SK-N-SH (cell line): ENCODE results near the gene CDH4. TPM values are rescaled to one million over a fixed set of nuclear protein-coding genes. Genes with fewer than 3 reads are reported as not detected.

Experiments
- CTCF ChIA-PET: fragments of 300-600, 350-600 bp; formaldehyde crosslinking; extraction: SDS; loops from one replicate; lab custom pipeline; 2021; lab: Yijun Ruan, JAX
- POLR2A ChIA-PET: fragments of 350-600 bp; sonication (Branson Sonifier 250); formaldehyde crosslinking; extraction: SDS; loops from one replicate; lab custom pipeline; 2020; ENCODE audit warnings: antibody characterized with exemption, inconsistent platforms; lab: Yijun Ruan, JAX
- DNase-seq: peaks from one replicate; pipeline ENCODE4 v3.0.0; 2012
- H2AFZ ChIP-seq: fragments of 200-600 bp; sonication (generic); 2 replicates; pipeline ENCODE4 v1.8.1; 2016; ENCODE audit warnings: antibody characterized with exemption, mild to moderate bottlenecking, low read depth
- H3F3A ChIP-seq: fragments of 200-600 bp; sonication (generic); replicated peaks from 2 replicates; pipeline ENCODE3; 2016; ENCODE audit warnings: antibody characterized with exemption, mild to moderate bottlenecking; ENCODE audit not compliant: insufficient read depth
- H3K27ac ChIP-seq, 2 experiments: fragments of 200-500 bp in 1 of 2; fragments of 200-600 bp in 1 of 2; sonication (Bioruptor generic) in 1 of 2; sonication (generic), shearing (Covaris generic) in 1 of 2; 2 replicates each; pipeline versions ENCODE4 v1.5.1 to v1.6.1; 2014 to 2016; ENCODE audit warnings: low read depth in 2 of 2, inconsistent platforms in 1 of 2, low read length in 1 of 2, mild to moderate bottlenecking in 1 of 2, mixed read lengths in 1 of 2
- H3K27me3 ChIP-seq: fragments of 200-600 bp; sonication (generic), shearing (Covaris generic); 2 replicates; pipeline ENCODE4 v1.6.1; 2016; ENCODE audit warnings: mixed run types; ENCODE audit not compliant: insufficient read depth
- H3K36me3 ChIP-seq, 2 experiments: fragments of 200-500 bp in 1 of 2; fragments of 200-600 bp in 1 of 2; sonication (Bioruptor generic) in 1 of 2; sonication (generic) in 1 of 2; replicated peaks in 1 of 2; 2 replicates each; pipeline versions ENCODE3 to v1.5.1; 2014 to 2016; ENCODE audit warnings: low read length in 1 of 2, mild to moderate bottlenecking in 1 of 2; ENCODE audit not compliant: insufficient read depth in 2 of 2, control insufficient read depth in 1 of 2
- H3K4me1 ChIP-seq, 2 experiments: fragments of 200-500 bp in 1 of 2; fragments of 200-600 bp in 1 of 2; sonication (Bioruptor generic) in 1 of 2; sonication (generic), shearing (Covaris generic) in 1 of 2; 2 replicates each; pipeline versions ENCODE4 v1.5.1 to v1.6.1; 2014 to 2016; ENCODE audit warnings: low read depth in 1 of 2, low read length in 1 of 2, mixed run types in 1 of 2; ENCODE audit not compliant: insufficient read depth in 2 of 2, control insufficient read depth in 1 of 2
- H3K4me2 ChIP-seq: fragments of 200-600 bp; sonication (generic), shearing (Covaris generic); 2 replicates; pipeline ENCODE4 v1.6.1; 2017; ENCODE audit warnings: mixed run types
- H3K4me3 ChIP-seq, 2 experiments: fragments of 200-500 bp in 1 of 2; fragments of 200-600 bp in 1 of 2; sonication (Bioruptor generic) in 1 of 2; sonication (generic), shearing (Covaris generic) in 1 of 2; 2 replicates each; pipeline versions ENCODE4 v1.5.1 to v1.8.1; 2014 to 2016; ENCODE audit warnings: low read depth in 2 of 2, inconsistent platforms in 1 of 2, low read length in 1 of 2, mild to moderate bottlenecking in 1 of 2, mixed read lengths in 1 of 2, moderate library complexity in 1 of 2
- H3K79me2 ChIP-seq: fragments of 200-600 bp; sonication (generic); 2 replicates; pipeline ENCODE4 v1.8.1; 2017; ENCODE audit warnings: mild to moderate bottlenecking; ENCODE audit not compliant: insufficient read depth
- H3K9ac ChIP-seq: fragments of 200-600 bp; sonication (generic); 2 replicates; pipeline ENCODE4 v1.6.1; 2017; ENCODE audit warnings: mixed run types
- H3K9me2 ChIP-seq: fragments of 200-600 bp; sonication (generic); 2 replicates; pipeline ENCODE4 v1.6.1; 2017; ENCODE audit warnings: mixed run types
- H3K9me3 ChIP-seq: fragments of 200-600 bp; sonication (generic); 2 replicates; pipeline ENCODE4 v1.6.1; 2017; ENCODE audit warnings: mixed run types, mild to moderate bottlenecking, moderate library complexity
- H4K20me1 ChIP-seq: fragments of 200-600 bp; sonication (generic); 2 replicates; pipeline ENCODE4 v1.6.1; 2017; ENCODE audit warnings: mild to moderate bottlenecking, mixed run types; ENCODE audit not compliant: insufficient read depth
- CHD2 ChIP-seq: fragments of 150-350 bp; IDR thresholded peaks from 2 replicates; pipeline ENCODE4 v1.6.1; 2018; ENCODE audit warnings: low read length; ENCODE audit not compliant: partially characterized antibody
- CTCF ChIP-seq: fragments of 200-600 bp; sonication (generic); IDR thresholded peaks from 2 replicates; pipeline ENCODE4 v1.6.1; 2017; ENCODE audit warnings: antibody characterized with exemption, mild to moderate bottlenecking, moderate library complexity
- FOXM1 ChIP-seq: IDR thresholded peaks from 2 replicates; pipeline ENCODE4 v1.4.0; 2012; ENCODE audit warnings: low read depth, mild to moderate bottlenecking
- GATA2 ChIP-seq: sonication (generic); formaldehyde crosslinking; IDR thresholded peaks from 2 replicates; pipeline ENCODE4 v1.5.0; 2020; ENCODE audit warnings: mild to moderate bottlenecking, missing genetic modification reagents
- JUND ChIP-seq: IDR thresholded peaks from 2 replicates; pipeline ENCODE4 v1.4.0; 2012
- MAX ChIP-seq: IDR thresholded peaks from 2 replicates; pipeline ENCODE4 v1.4.0; 2012; ENCODE audit warnings: low read depth
- NRF1 ChIP-seq: IDR thresholded peaks from 2 replicates; pipeline ENCODE4 v1.6.1; 2012; ENCODE audit warnings: low read depth, mild to moderate bottlenecking, low read length
- RXRA ChIP-seq: IDR thresholded peaks from 2 replicates; pipeline ENCODE4 v1.4.0; 2012; ENCODE audit warnings: low read depth, mild to moderate bottlenecking, borderline replicate concordance
- TEAD4 ChIP-seq: IDR thresholded peaks from 2 replicates; pipeline ENCODE4 v1.4.0; 2012; ENCODE audit warnings: mild to moderate bottlenecking, borderline replicate concordance; ENCODE audit not compliant: insufficient read depth
- YY1 ChIP-seq: IDR thresholded peaks from 2 replicates; pipeline ENCODE4 v1.4.0; 2012; ENCODE audit warnings: low read depth, mild to moderate bottlenecking
- WGBS: methylation state at CpG from one replicate; pipeline ENCODE4 v1.1.6; 2017; ENCODE audit warnings: low lambda C conversion rate; 5-methylcytosine and 5-hydroxymethylcytosine counted together
- polyA plus RNA-seq, 3 experiments: library from polyadenylated mRNA; depleted of rRNA; stranded (reverse); fragments of >200 nt; gene quantifications; 2 replicates each; pipeline ENCODE4 v1.2.3, GENCODE V29; 2012
- TF ChIP-seq, protein P1 (sequence below): fragments of 150-350 bp; IDR thresholded peaks from 2 replicates; pipeline ENCODE4 v1.6.1; 2017; ENCODE audit warnings: antibody characterized with exemption, low read length, low read depth, borderline replicate concordance

CDH4 gene
- polyA plus RNA-seq, 1 of the 3 experiments (the other 2 are of a cell fraction) = not detected

GRCh38 chr20:61437280-61438206 lies 185.5 kb downstream of the CDH4 start (continued):
- no peak for TF ChIP-seq CHD2
- TF ChIP-seq RXRA = no peak
- no peak for TF ChIP-seq YY1
- TF ChIP-seq, protein P1, sequence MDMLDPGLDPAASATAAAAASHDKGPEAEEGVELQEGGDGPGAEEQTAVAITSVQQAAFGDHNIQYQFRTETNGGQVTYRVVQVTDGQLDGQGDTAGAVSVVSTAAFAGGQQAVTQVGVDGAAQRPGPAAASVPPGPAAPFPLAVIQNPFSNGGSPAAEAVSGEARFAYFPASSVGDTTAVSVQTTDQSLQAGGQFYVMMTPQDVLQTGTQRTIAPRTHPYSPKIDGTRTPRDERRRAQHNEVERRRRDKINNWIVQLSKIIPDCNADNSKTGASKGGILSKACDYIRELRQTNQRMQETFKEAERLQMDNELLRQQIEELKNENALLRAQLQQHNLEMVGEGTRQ = no peak
- TF ChIP-seq, all 33 proteins: peak for 0

- TF ChIP-seq MAX (no peak), CTCF (no peak), TEAD4 (no peak), GATA2 (CRISPR knock-in tag) (no peak), NRF1 (no peak), JUND (no peak), FOXM1 (no peak)
- TF ChIP-seq, protein P1 = no peak
- ChIA-PET CTCF (no interaction called here), POLR2A (no interaction called here)
- Histone ChIP-seq H4K20me1 (no peaks in the 10 kb centered on the region), H3K36me3 (no peaks in the 10 kb centered on the region), H3F3A (no peaks in the 10 kb centered on the region), H3K9me3 (no peaks in the 10 kb centered on the region), H3K4me1 (peaks cover 0 to 7% of the 10 kb centered on the region in 2 experiments; a peak in 1 of 4 replicates), H3K9ac (no peak overlapping the region), H3K79me2 (no peaks in the 10 kb centered on the region), H3K4me2 (no peak overlapping the region), H3K4me3 (no peak overlapping the region), H3K9me2 (no peaks in the 10 kb centered on the region), H3K27me3 (no peaks in the 10 kb centered on the region), H3K27ac (no peak overlapping the region), H2AFZ (no peak overlapping the region)
- 25% methylated on average over 3 of the region's 3 CpGs for WGBS
- DNase-seq = no peak
Measured at GRCh38 chr20:61438285-61438684, 186.2 kb downstream of the CDH4 start.
